ENCODE measurements around the gene NPFFR2.

The NPFFR2 gene

GRCh38 chr4:72031868-72032608, at the start of gene NPFFR2:
NPFFR2 (plus strand) TSS chr4:72032000; CDS start chr4:72128592, 96,592 bp downstream.
- no peak within 1 kb of the TSS for H3K27ac Mint-ChIP-seq
- H3K36me3 Mint-ChIP-seq, result no peaks in the 10 kb centered on the region
- no peak for ATAC-seq
- H3K9me3 Mint-ChIP-seq, result no peaks in the 10 kb centered on the region
- H3K27me3 Mint-ChIP-seq, result peaks cover 20% of the 10 kb centered on the region
- H3K4me3 Mint-ChIP-seq, result no peak within 1 kb of the TSS
- no peaks in the 10 kb centered on the region for H3K4me1 Mint-ChIP-seq

DNA sequence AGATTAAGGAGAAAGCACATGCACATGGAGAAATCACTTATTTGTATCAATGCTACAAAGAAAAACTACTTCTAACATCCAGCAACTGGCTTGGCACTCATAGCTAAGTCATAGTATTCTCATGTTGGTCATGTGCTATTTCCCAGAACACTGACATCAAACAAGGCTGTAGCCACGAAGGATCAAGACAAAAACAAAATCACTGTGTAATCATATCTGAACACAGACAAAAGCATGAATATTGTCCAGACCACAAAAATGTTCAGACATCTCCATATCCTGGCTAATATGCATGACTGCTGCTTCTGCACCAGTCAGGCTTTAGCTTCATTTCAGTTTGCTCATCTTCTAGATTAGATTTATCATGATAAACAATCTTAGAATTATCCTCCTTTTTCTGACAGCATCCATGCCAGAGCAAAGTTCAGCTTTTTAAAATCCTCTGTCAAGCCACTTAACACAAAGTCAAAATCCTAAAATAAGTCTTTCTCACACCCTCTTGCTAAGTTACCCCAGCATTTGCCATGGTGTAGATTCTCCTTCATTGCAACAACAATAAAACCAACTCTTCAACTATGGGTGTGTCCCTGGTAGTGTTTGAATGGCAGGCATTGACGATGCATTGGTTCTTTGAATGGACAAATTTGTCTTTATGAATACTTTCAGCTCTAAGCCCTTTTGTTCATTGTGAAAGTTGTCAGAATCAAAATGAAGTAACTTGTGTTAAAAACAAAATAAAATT, 39.1 kb upstream of the NPFFR2 start:
- peaks cover 2% of the 10 kb centered on the region for H3K9me3 Mint-ChIP-seq
- no peak overlapping the region for H3K27ac Mint-ChIP-seq
- H3K27me3 Mint-ChIP-seq, result no peaks in the 10 kb centered on the region
- H3K36me3 Mint-ChIP-seq, result no peaks in the 10 kb centered on the region
- H3K4me1 Mint-ChIP-seq, result no peaks in the 10 kb centered on the region
- H3K4me3 Mint-ChIP-seq, result no peak overlapping the region
- no peak for ATAC-seq

DNA sequence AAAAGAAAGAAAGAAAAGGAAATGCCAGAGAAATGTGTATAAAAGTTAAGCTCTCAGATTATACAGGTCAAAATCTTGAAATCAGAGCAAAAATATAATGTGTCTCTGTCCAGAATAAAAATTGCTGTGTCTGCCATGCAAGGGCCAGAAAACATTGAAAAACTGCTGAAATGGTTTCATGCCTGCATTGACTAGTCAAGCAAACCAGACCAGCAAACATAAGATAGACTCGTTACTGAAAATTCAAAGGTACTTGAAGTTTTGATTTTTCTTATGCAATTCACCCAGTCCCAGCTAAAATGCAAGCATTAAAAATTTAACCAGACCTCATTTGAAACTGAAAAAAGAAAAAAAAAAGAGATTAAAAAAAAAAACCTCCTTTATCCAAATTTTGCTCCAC, 37.2 kb upstream of the NPFFR2 start:
- Mint-ChIP-seq H3K36me3 (no peaks in the 10 kb centered on the region), H3K4me3 (no peak overlapping the region), H3K9me3 (peaks cover 2% of the 10 kb centered on the region), H3K4me1 (no peaks in the 10 kb centered on the region), H3K27ac (no peak overlapping the region), H3K27me3 (no peaks in the 10 kb centered on the region)
- ATAC-seq, result no peak

DNA sequence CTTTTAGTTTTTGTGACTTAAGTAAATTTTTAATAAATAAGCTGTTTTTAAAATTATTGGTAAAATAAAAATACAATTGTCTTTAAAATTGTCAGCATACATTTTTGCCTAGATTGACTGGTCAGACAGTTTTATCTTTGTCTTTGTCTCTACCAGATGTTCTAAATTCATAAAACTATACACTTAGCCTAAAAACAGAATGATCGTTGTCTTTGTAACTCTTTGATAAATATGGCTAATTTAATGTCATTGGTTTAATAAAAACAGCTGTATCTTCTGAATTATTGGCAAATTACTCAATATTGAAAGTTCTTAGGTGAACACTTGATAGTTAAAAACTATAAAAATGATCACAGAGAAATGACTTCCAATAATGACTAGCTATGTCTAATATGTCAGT, 36.5 kb upstream of the NPFFR2 start:
- Mint-ChIP-seq H3K9me3 (peaks cover 2% of the 10 kb centered on the region), H3K4me1 (no peaks in the 10 kb centered on the region), H3K4me3 (no peak overlapping the region), H3K27me3 (no peaks in the 10 kb centered on the region), H3K27ac (no peak overlapping the region), H3K36me3 (no peaks in the 10 kb centered on the region)
- no peak for ATAC-seq

GRCh38 chr4:72006586-72006985, 25.2 kb upstream of the NPFFR2 start:
- Mint-ChIP-seq H3K36me3 (no peaks in the 10 kb centered on the region), H3K27ac (no peak overlapping the region), H3K4me1 (no peaks in the 10 kb centered on the region), H3K4me3 (no peak overlapping the region), H3K27me3 (no peaks in the 10 kb centered on the region), H3K9me3 (no peaks in the 10 kb centered on the region)
- no peak for ATAC-seq

DNA sequence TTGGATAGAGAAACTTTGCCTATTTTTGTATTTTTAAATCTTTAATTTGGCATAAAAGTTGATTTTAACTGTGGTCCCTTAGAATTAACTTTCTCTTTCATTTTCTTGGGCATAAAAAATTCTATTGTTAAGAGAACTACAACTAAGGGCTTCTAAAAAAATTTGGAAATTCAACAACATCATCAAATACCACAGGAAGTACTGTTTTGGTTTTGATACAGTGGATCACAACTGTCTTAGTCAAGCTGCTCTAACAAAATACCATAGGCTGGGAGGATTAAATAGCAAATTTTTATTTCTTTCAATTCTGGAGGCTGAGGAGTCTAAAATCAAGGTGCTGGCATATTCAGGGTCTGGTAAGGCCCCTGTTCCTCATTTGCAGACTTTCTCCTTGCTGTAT, 19.9 kb upstream of the NPFFR2 start:
- no peak overlapping the region for H3K27ac Mint-ChIP-seq
- H3K4me1 Mint-ChIP-seq, result no peaks in the 10 kb centered on the region
- H3K9me3 Mint-ChIP-seq, result no peaks in the 10 kb centered on the region
- no peaks in the 10 kb centered on the region for H3K27me3 Mint-ChIP-seq
- no peak for ATAC-seq
- H3K36me3 Mint-ChIP-seq, result no peaks in the 10 kb centered on the region
- H3K4me3 Mint-ChIP-seq, result no peak overlapping the region

GRCh38 chr4:72016011-72016410, 15.8 kb upstream of the NPFFR2 start:
- no peak overlapping the region for H3K4me3 Mint-ChIP-seq
- no peak for ATAC-seq

GRCh38 chr4:72019688-72020087, 12.1 kb upstream of the NPFFR2 start:
- no peak for ATAC-seq
- Mint-ChIP-seq H3K36me3 (no peaks in the 10 kb centered on the region), H3K4me3 (no peak overlapping the region), H3K4me1 (no peaks in the 10 kb centered on the region), H3K9me3 (no peaks in the 10 kb centered on the region), H3K27me3 (no peaks in the 10 kb centered on the region), H3K27ac (no peak overlapping the region)

More at GRCh38 chr4:72016011-72016410, 15.8 kb upstream of the NPFFR2 start:
- H3K36me3 Mint-ChIP-seq, result no peaks in the 10 kb centered on the region
- H3K27ac Mint-ChIP-seq, result no peak overlapping the region
- H3K4me1 Mint-ChIP-seq, result no peaks in the 10 kb centered on the region
- no peaks in the 10 kb centered on the region for H3K9me3 Mint-ChIP-seq
- H3K27me3 Mint-ChIP-seq, result no peaks in the 10 kb centered on the region

DNA sequence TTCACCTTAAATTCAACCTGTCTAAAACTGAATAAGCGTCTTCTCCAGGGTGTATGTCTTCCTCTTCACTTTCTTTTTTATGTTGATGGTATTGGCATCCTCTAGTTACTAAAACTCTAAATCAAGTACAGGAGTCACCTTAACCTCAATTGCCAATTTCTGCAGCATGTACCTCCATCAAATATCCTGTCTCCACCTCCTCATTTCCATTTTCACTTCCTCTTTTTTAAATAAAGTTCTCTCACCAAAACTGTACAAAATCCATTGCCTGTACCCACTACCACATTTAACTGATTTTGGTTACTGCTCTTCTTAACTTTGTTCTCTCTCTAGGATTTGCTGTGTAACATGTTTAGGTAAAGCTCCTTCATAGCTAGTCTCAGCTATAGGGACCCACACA, 9.2 kb upstream of the NPFFR2 start:
- Mint-ChIP-seq H3K4me3 (no peak overlapping the region), H3K27ac (no peak overlapping the region), H3K4me1 (no peaks in the 10 kb centered on the region), H3K36me3 (no peaks in the 10 kb centered on the region), H3K9me3 (no peaks in the 10 kb centered on the region), H3K27me3 (no peaks in the 10 kb centered on the region)
- ATAC-seq, result no peak

DNA sequence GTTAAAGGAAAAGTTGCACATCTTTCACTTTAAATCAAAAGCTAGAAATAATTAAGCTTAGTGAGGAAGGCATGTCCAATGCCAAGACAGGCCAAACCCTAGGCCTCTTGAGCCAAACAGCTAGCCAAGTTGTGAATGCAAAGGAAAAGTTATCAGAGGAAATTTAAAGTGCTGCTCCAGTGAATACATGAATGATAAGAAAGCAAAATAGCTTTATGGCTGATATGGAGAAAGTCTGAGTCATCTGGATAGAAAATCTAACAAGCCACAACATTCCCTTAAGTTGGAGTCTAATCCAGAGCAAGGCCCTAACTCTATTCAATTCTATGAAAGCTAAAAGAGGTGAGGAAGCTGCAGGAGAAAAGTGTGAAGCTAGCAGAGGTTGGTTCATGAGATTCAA, 23.8 kb downstream of the NPFFR2 start:
- Mint-ChIP-seq H3K27me3 (no peaks in the 10 kb centered on the region), H3K9me3 (no peaks in the 10 kb centered on the region), H3K27ac (no peak overlapping the region), H3K4me1 (no peaks in the 10 kb centered on the region), H3K4me3 (no peak overlapping the region), H3K36me3 (no peaks in the 10 kb centered on the region)
- ATAC-seq, result no peak

- Mint-ChIP-seq H3K27me3 (no peaks in the 10 kb centered on the region), H3K4me1 (no peaks in the 10 kb centered on the region), H3K4me3 (no peak overlapping the region), H3K27ac (no peak overlapping the region), H3K9me3 (peaks cover 2% of the 10 kb centered on the region), H3K36me3 (no peaks in the 10 kb centered on the region)
- ATAC-seq, result no peak
Measured at GRCh38 chr4:72063726-72064125, 31.9 kb downstream of the NPFFR2 start.

DNA sequence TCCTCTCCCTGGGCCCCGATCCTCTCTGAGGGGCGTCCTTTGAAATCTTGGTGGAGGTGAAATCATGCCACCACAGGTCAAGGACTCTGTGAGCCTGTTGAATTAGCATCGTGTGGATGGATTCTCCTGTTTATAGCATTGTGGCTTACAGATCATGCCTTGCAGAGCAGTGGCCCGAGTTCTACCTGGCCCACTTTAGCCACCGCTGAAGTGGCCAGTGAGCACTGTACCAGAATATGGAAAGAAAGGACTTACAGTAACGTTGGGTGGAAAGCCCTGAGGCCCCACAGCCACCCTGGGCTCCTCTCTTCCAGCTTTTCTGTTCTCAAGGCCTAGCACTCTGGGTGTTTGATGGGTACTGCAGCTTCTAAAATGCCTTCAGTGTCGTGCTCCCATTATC, 35.3 kb downstream of the NPFFR2 start:
- Mint-ChIP-seq H3K27me3 (no peaks in the 10 kb centered on the region), H3K4me3 (no peak overlapping the region), H3K27ac (no peak overlapping the region), H3K9me3 (peaks cover 2% of the 10 kb centered on the region), H3K36me3 (no peaks in the 10 kb centered on the region), H3K4me1 (no peaks in the 10 kb centered on the region)
- no peak for ATAC-seq

GRCh38 chr4:72073816-72074215, 42.0 kb downstream of the NPFFR2 start:
- Mint-ChIP-seq H3K36me3 (no peaks in the 10 kb centered on the region), H3K27me3 (no peaks in the 10 kb centered on the region), H3K27ac (no peak overlapping the region), H3K4me3 (no peak overlapping the region), H3K4me1 (no peaks in the 10 kb centered on the region), H3K9me3 (peaks cover 2% of the 10 kb centered on the region)
- no peak for ATAC-seq

DNA sequence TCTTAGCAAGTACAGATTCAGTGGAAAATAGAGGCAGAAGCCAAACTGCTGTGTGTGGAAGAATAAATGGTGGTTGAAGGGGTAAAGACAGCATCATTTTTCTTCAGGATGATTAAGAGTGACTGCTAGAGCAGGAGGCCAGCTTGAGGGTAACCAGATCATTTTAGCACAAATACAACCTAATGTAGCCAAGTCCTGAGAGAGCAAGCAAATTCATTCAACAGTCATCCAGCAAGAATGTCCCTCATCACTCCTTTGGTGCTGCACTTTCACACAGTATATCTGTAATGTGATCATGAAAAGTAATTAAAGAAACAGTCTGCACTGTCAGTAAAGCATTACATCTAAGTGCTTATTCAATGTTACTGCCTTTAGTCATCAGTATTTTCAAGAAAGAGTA, 44.8 kb downstream of the NPFFR2 start:
- no peak overlapping the region for H3K27ac Mint-ChIP-seq
- peaks cover 2% of the 10 kb centered on the region for H3K9me3 Mint-ChIP-seq
- H3K27me3 Mint-ChIP-seq, result no peaks in the 10 kb centered on the region
- H3K36me3 Mint-ChIP-seq, result no peaks in the 10 kb centered on the region
- H3K4me1 Mint-ChIP-seq, result no peaks in the 10 kb centered on the region
- H3K4me3 Mint-ChIP-seq, result no peak overlapping the region
- no peak for ATAC-seq

GRCh38 chr4:72077346-72077745, 45.5 kb downstream of the NPFFR2 start:
- H3K27ac Mint-ChIP-seq, result no peak overlapping the region
- no peak overlapping the region for H3K4me3 Mint-ChIP-seq
- no peak for ATAC-seq
- H3K27me3 Mint-ChIP-seq, result no peaks in the 10 kb centered on the region
- H3K4me1 Mint-ChIP-seq, result no peaks in the 10 kb centered on the region
- H3K9me3 Mint-ChIP-seq, result peaks cover under 1% of the 10 kb centered on the region
- H3K36me3 Mint-ChIP-seq, result no peaks in the 10 kb centered on the region

- no peak for ATAC-seq
- Mint-ChIP-seq H3K36me3 (no peaks in the 10 kb centered on the region), H3K9me3 (peaks cover 4% of the 10 kb centered on the region), H3K27me3 (no peaks in the 10 kb centered on the region), H3K27ac (no peak overlapping the region), H3K4me3 (no peak overlapping the region), H3K4me1 (no peaks in the 10 kb centered on the region)
Measured at GRCh38 chr4:72084587-72085011, 52.8 kb downstream of the NPFFR2 start.
